Mesenchymal stem cell (in vitro differentiated cells and primary cell): Measurements from ENCODE around the gene DPEP1.

Experiments used
- DNase-seq: peaks from one replicate; pipeline ENCODE4 v3.0.0-alpha.2; 2013
- H2AFZ ChIP-seq: one replicate; pipeline ENCODE4 v1.6.1; 2013; ENCODE audit warnings: low read depth, mild to moderate bottlenecking, control low read depth, inconsistent platforms, low read length, moderate library complexity
- H2AK5ac ChIP-seq: 2 replicates; pipeline ENCODE4 v1.6.1; 2013; ENCODE audit warnings: low read length, moderate library complexity, mild to moderate bottlenecking, inconsistent platforms; ENCODE audit not compliant: severe bottlenecking
- H2BK120ac ChIP-seq: one replicate; pipeline ENCODE4 v1.6.1; 2013; ENCODE audit warnings: low read depth, mild to moderate bottlenecking, inconsistent platforms, low read length, moderate library complexity
- H2BK12ac ChIP-seq, 2 experiments: one replicate each; pipeline ENCODE4 v1.6.1; 2013; ENCODE audit warnings: inconsistent platforms in 2 of 2, low read length in 2 of 2, mild to moderate bottlenecking in 2 of 2, moderate library complexity in 2 of 2, control low read depth in 1 of 2
- H2BK15ac ChIP-seq: one replicate; pipeline ENCODE4 v1.6.1; 2013; ENCODE audit warnings: mild to moderate bottlenecking, low read depth, inconsistent platforms; ENCODE audit not compliant: poor library complexity, severe bottlenecking
- H2BK5ac ChIP-seq: 2 replicates; pipeline ENCODE4 v1.6.1; 2013; ENCODE audit warnings: low read depth, mild to moderate bottlenecking, low read length, control low read depth, inconsistent platforms; ENCODE audit not compliant: poor library complexity, severe bottlenecking
- H3K14ac ChIP-seq, 2 experiments: one replicate each; pipeline ENCODE4 v1.6.1; 2013; ENCODE audit warnings: inconsistent platforms in 2 of 2, low read length in 2 of 2, control low read depth in 1 of 2, mild to moderate bottlenecking in 1 of 2, moderate library complexity in 1 of 2
- H3K18ac ChIP-seq, 2 experiments: one replicate each; pipeline ENCODE4 v1.6.1; 2013; ENCODE audit warnings: inconsistent platforms in 2 of 2, low read length in 2 of 2, control low read depth in 1 of 2, low read depth in 1 of 2, mild to moderate bottlenecking in 1 of 2
- H3K23ac ChIP-seq, 2 experiments: one replicate each; pipeline ENCODE4 v1.6.1; 2013; ENCODE audit warnings: inconsistent platforms in 2 of 2, low read length in 2 of 2, mild to moderate bottlenecking in 2 of 2, moderate library complexity in 2 of 2, control low read depth in 1 of 2
- H3K27ac ChIP-seq: 2 replicates; pipeline ENCODE4 v1.5.1; 2013; ENCODE audit warnings: mild to moderate bottlenecking, moderate library complexity, low read length, control low read depth, inconsistent platforms; ENCODE audit not compliant: poor library complexity, severe bottlenecking
- H3K27me3 ChIP-seq, 2 experiments: 2 replicates each; pipeline versions ENCODE4 v1.6.1 to v1.7.0; 2013; ENCODE audit warnings: low read length in 2 of 2, mild to moderate bottlenecking in 2 of 2, moderate library complexity in 2 of 2, control low read depth in 1 of 2, inconsistent platforms in 1 of 2; ENCODE audit not compliant: control insufficient read depth in 1 of 2, insufficient read depth in 1 of 2
- H3K36me3 ChIP-seq, 2 experiments: 2 replicates each; pipeline versions ENCODE4 v1.6.1 to v1.7.0; 2013; ENCODE audit warnings: low read length in 2 of 2, control low read depth in 1 of 2, inconsistent platforms in 1 of 2, low read depth in 1 of 2, mild to moderate bottlenecking in 1 of 2; ENCODE audit not compliant: insufficient read depth in 2 of 2, control insufficient read depth in 1 of 2
- H3K4ac ChIP-seq, 2 experiments: one replicate each; pipeline ENCODE4 v1.6.1; 2013; ENCODE audit warnings: inconsistent platforms in 2 of 2, low read length in 2 of 2, mild to moderate bottlenecking in 2 of 2, moderate library complexity in 2 of 2, control low read depth in 1 of 2, low read depth in 1 of 2
- H3K4me1 ChIP-seq: 2 replicates; pipeline ENCODE4 v1.6.1; 2013; ENCODE audit warnings: low read depth, low read length, control low read depth; ENCODE audit not compliant: control insufficient read depth, insufficient read depth
- H3K4me2 ChIP-seq: 2 replicates; pipeline ENCODE4 v1.6.1; 2013; ENCODE audit warnings: low read length, mild to moderate bottlenecking, inconsistent platforms; ENCODE audit not compliant: poor library complexity, severe bottlenecking
- H3K4me3 ChIP-seq, 2 experiments: 2 replicates each; pipeline versions ENCODE4 v1.5.1 to v1.7.0; 2013; ENCODE audit warnings: low read length in 2 of 2, mild to moderate bottlenecking in 2 of 2, control low read depth in 1 of 2, low read depth in 1 of 2; ENCODE audit not compliant: insufficient read depth in 1 of 2
- H3K79me1 ChIP-seq: replicated peaks from 2 replicates; pipeline ENCODE4 v1.6.1; 2013; ENCODE audit warnings: mild to moderate bottlenecking, control low read depth, low read length, inconsistent platforms; ENCODE audit not compliant: poor library complexity, severe bottlenecking
- H3K9ac ChIP-seq: 2 replicates; pipeline ENCODE4 v1.7.0; 2013; ENCODE audit warnings: mild to moderate bottlenecking, low read length, moderate library complexity
- H3K9me3 ChIP-seq: 2 replicates; pipeline ENCODE4 v1.7.0; 2013; ENCODE audit warnings: mild to moderate bottlenecking, low read length; ENCODE audit not compliant: control insufficient read depth
- H4K8ac ChIP-seq: one replicate; pipeline ENCODE4 v1.6.1; 2013; ENCODE audit warnings: inconsistent platforms, mild to moderate bottlenecking, low read length, moderate library complexity
- H4K91ac ChIP-seq: one replicate; pipeline ENCODE4 v1.6.1; 2013; ENCODE audit warnings: mild to moderate bottlenecking, low read length, inconsistent platforms
- WGBS: methylation state at CpG from one replicate; pipeline ENCODE4 v1.1.7; 2013; ENCODE audit warnings: mixed read lengths; 5-methylcytosine and 5-hydroxymethylcytosine counted together

Gene DPEP1

GRCh38 chr16:89583197-89583894, 30.1 kb upstream of the DPEP1 start:
- H2BK12ac ChIP-seq = peak overlapping the region; percentile 55 to 71
- H3K79me1 ChIP-seq = peaks cover 2% of the 10 kb centered on the region
- peak overlapping the region; percentile 98 for H4K91ac ChIP-seq
- H4K8ac ChIP-seq = no peak overlapping the region
- no peak for DNase-seq
- no peak overlapping the region for H3K4me2 ChIP-seq
- WGBS = 94% methylated on average over 36 of the region's 36 CpGs
- H3K4me3 ChIP-seq = no peak overlapping the region
- H3K4me1 ChIP-seq = peaks cover 32% of the 10 kb centered on the region
- H3K9me3 ChIP-seq = no peaks in the 10 kb centered on the region
- no peak overlapping the region for H2BK5ac ChIP-seq
- peaks cover 0 to 14% of the 10 kb centered on the region in 2 experiments for H3K36me3 ChIP-seq
- H3K27me3 ChIP-seq = no peaks in the 10 kb centered on the region
- H3K4ac ChIP-seq = no peak overlapping the region
- H2AFZ ChIP-seq = no peak overlapping the region
- no peak overlapping the region for H2AK5ac ChIP-seq
- H3K14ac ChIP-seq = no peak overlapping the region
- H2BK120ac ChIP-seq = no peak overlapping the region
- H3K9ac ChIP-seq = no peak overlapping the region
- no peak overlapping the region for H3K23ac ChIP-seq
- no peak overlapping the region for H3K27ac ChIP-seq
- peak overlapping the region in 1 of 2 experiments; percentile 79 for H3K18ac ChIP-seq
- peak overlapping the region; percentile 4 for H2BK15ac ChIP-seq

GRCh38 chr16:89583895-89584644, 29.4 kb upstream of the DPEP1 start:
- Histone ChIP-seq H3K9ac (no peak overlapping the region), H3K18ac (no peak overlapping the region)
- 94% methylated on average over 49 of the region's 49 CpGs for WGBS

GRCh38 chr16:89584768-89585549, 28.5 kb upstream of the DPEP1 start:
- Histone ChIP-seq H3K4me2 (no peak overlapping the region), H2AFZ (no peak overlapping the region), H3K9me3 (no peaks in the 10 kb centered on the region), H2BK5ac (no peak overlapping the region), H3K18ac (peak overlapping the region in 1 of 2 experiments; percentile 6), H3K4me3 (no peak overlapping the region), H2BK15ac (peak overlapping the region; percentile 3), H4K91ac (peak overlapping the region; percentile 11), H3K4me1 (peaks cover 34% of the 10 kb centered on the region), H3K27ac (no peak overlapping the region), H3K9ac (no peak overlapping the region), H3K14ac (no peak overlapping the region), H2AK5ac (peak overlapping the region; percentile 43), H4K8ac (no peak overlapping the region), H3K36me3 (peaks cover 0 to 10% of the 10 kb centered on the region in 2 experiments), H2BK120ac (peak overlapping the region; percentile 45), H3K27me3 (no peaks in the 10 kb centered on the region), H3K23ac (no peak overlapping the region), H2BK12ac (peak overlapping the region; percentile 7 to 28), H3K79me1 (peaks cover 2% of the 10 kb centered on the region), H3K4ac (no peak overlapping the region)
- no peak for DNase-seq
- 86% methylated on average over 25 of the region's 25 CpGs for WGBS

More at GRCh38 chr16:89583895-89584644, 29.4 kb upstream of the DPEP1 start:
- Histone ChIP-seq H3K27ac (no peak overlapping the region), H3K36me3 (peaks cover 0 to 14% of the 10 kb centered on the region in 2 experiments), H2BK15ac (peak overlapping the region; percentile 3), H3K4ac (no peak overlapping the region), H3K27me3 (no peaks in the 10 kb centered on the region), H2AK5ac (peak overlapping the region; percentile 13), H3K79me1 (peaks cover 2% of the 10 kb centered on the region), H3K4me2 (no peak overlapping the region), H3K14ac (no peak overlapping the region), H2BK12ac (peak overlapping the region in 1 of 2 experiments; percentile 45), H2BK5ac (no peak overlapping the region), H3K23ac (no peak overlapping the region), H3K9me3 (no peaks in the 10 kb centered on the region), H4K91ac (peak overlapping the region; percentile 78), H4K8ac (peak overlapping the region; percentile 7), H3K4me1 (peaks cover 32% of the 10 kb centered on the region), H2BK120ac (no peak overlapping the region), H3K4me3 (no peak overlapping the region), H2AFZ (no peak overlapping the region)
- no peak for DNase-seq
